ENCODE data around the gene KPNB1.

KPNB1 gene

GRCh38 chr17:47649153-47649971 is at the start of gene KPNB1:
Gene KPNB1 (plus strand): TSS chr17:47649919. CDS start chr17:47650245, 326 bp downstream.
- peak; percentile 98 for DNase-seq (ENCODE audit: low spot score)

GRCh38 chr17:47603830-47604597 is 45.7 kb upstream of the KPNB1 start:
- no peak for DNase-seq (ENCODE audit: low spot score)

- DNase-seq (ENCODE audit: low spot score) = no peak
Observed at GRCh38 chr17:47604598-47604927, 45.2 kb upstream of the KPNB1 start.

- DNase-seq (ENCODE audit: low spot score) = no peak
Observed at GRCh38 chr17:47605011-47605410, 44.7 kb upstream of the KPNB1 start.

- no peak for DNase-seq (ENCODE audit: low spot score)
Observed at GRCh38 chr17:47607481-47607880, 42.2 kb upstream of the KPNB1 start.

GRCh38 chr17:47611372-47612350 is 38.1 kb upstream of the KPNB1 start:
- DNase-seq (ENCODE audit: low spot score) = no peak

GRCh38 chr17:47615766-47616424 is 33.8 kb upstream of the KPNB1 start:
- peak; percentile 81 for DNase-seq (ENCODE audit: low spot score)

- no peak for DNase-seq (ENCODE audit: low spot score)
Observed at GRCh38 chr17:47618410-47618809, 31.3 kb upstream of the KPNB1 start.

GRCh38 chr17:47620503-47621245 is 29.0 kb upstream of the KPNB1 start:
- DNase-seq (ENCODE audit: low spot score) = no peak

- no peak for DNase-seq (ENCODE audit: low spot score)
Observed at GRCh38 chr17:47621293-47622179, 28.2 kb upstream of the KPNB1 start.

- DNase-seq (ENCODE audit: low spot score) = no peak
Observed at GRCh38 chr17:47622180-47622549, 27.6 kb upstream of the KPNB1 start.

GRCh38 chr17:47624727-47625068 is 25.0 kb upstream of the KPNB1 start:
- DNase-seq (ENCODE audit: low spot score) = no peak

- no peak for DNase-seq (ENCODE audit: low spot score)
Observed at GRCh38 chr17:47628014-47628566, 21.6 kb upstream of the KPNB1 start.

GRCh38 chr17:47629826-47630225 is 19.9 kb upstream of the KPNB1 start:
- no peak for DNase-seq (ENCODE audit: low spot score)

GRCh38 chr17:47630614-47631013 is 19.1 kb upstream of the KPNB1 start:
- DNase-seq (ENCODE audit: low spot score) = peak; percentile 39

GRCh38 chr17:47632991-47633390 is 16.7 kb upstream of the KPNB1 start:
- DNase-seq (ENCODE audit: low spot score) = no peak

GRCh38 chr17:47633996-47634395 is 15.7 kb upstream of the KPNB1 start:
- DNase-seq (ENCODE audit: low spot score) = no peak

- no peak for DNase-seq (ENCODE audit: low spot score)
Observed at GRCh38 chr17:47634870-47635269, 14.8 kb upstream of the KPNB1 start.

- no peak for DNase-seq (ENCODE audit: low spot score)
Observed at GRCh38 chr17:47635734-47636133, 14.0 kb upstream of the KPNB1 start.
